GM21737 (cell line): ENCODE measurements around the gene UBE3C.

Experiments
- ATAC-seq: cut with Tn5 transposase; IDR thresholded peaks from one replicate; pipeline ENCODE4 v1.9.1; 2021; ENCODE audit warnings: mild to moderate bottlenecking, moderate library complexity; ENCODE audit not compliant: unreplicated experiment

The UBE3C gene

GRCh38 chr7:157176771-157177170 is 38.0 kb downstream of the UBE3C start:
- no peak for ATAC-seq

- no peak for ATAC-seq
Measured at GRCh38 chr7:157177333-157177982, 38.7 kb downstream of the UBE3C start.

GRCh38 chr7:157177983-157178381 is 39.3 kb downstream of the UBE3C start:
- ATAC-seq: no peak

- ATAC-seq: no peak
Measured at GRCh38 chr7:157183832-157184231, 45.1 kb downstream of the UBE3C start.

- no peak for ATAC-seq
Measured at GRCh38 chr7:157188091-157188665, 49.5 kb downstream of the UBE3C start.

- no peak for ATAC-seq
Measured at GRCh38 chr7:157189405-157189804, 50.7 kb downstream of the UBE3C start.

- ATAC-seq: no peak
Measured at GRCh38 chr7:157192861-157193260, 54.1 kb downstream of the UBE3C start.

- no peak for ATAC-seq
Measured at GRCh38 chr7:157193274-157193673, 54.5 kb downstream of the UBE3C start.

GRCh38 chr7:157194948-157195347 is 56.2 kb downstream of the UBE3C start:
- no peak for ATAC-seq

GRCh38 chr7:157195868-157196267 is 57.1 kb downstream of the UBE3C start:
- ATAC-seq: no peak

GRCh38 chr7:157204134-157204533 is 65.4 kb downstream of the UBE3C start:
- ATAC-seq: no peak

GRCh38 chr7:157205438-157205837 is 66.7 kb downstream of the UBE3C start:
- ATAC-seq: no peak

GRCh38 chr7:157208571-157209413 is 70.1 kb downstream of the UBE3C start:
- ATAC-seq: no peak

GRCh38 chr7:157210682-157211081 is 72.0 kb downstream of the UBE3C start:
- no peak for ATAC-seq

- ATAC-seq: no peak
Measured at GRCh38 chr7:157211690-157212089, 73.0 kb downstream of the UBE3C start.

- peak; percentile 66 for ATAC-seq
Measured at GRCh38 chr7:157219154-157219553, 80.4 kb downstream of the UBE3C start.

- no peak for ATAC-seq
Measured at GRCh38 chr7:157220916-157221569, 82.3 kb downstream of the UBE3C start.

GRCh38 chr7:157222687-157223086 is 84.0 kb downstream of the UBE3C start:
- ATAC-seq: no peak

- ATAC-seq: no peak
Measured at GRCh38 chr7:157224627-157225026, 85.9 kb downstream of the UBE3C start.

GRCh38 chr7:157228864-157229422 is 90.2 kb downstream of the UBE3C start:
- ATAC-seq: no peak

- no peak for ATAC-seq
Measured at GRCh38 chr7:157233677-157234076, 95.0 kb downstream of the UBE3C start.
